HK-2 (cell line): Measurements from ENCODE around the gene ANKRD22.
"Not testable (repeated sequence)": the region's sequence is repeated elsewhere in the genome, so short reads cannot be mapped to it uniquely, and the experiment has no call there.

ENCODE experiments used
- DNase-seq: peaks from one replicate; pipeline ENCODE4 v3.0.0-alpha.2; 2018; ENCODE audit not compliant: unreplicated experiment

Gene ANKRD22

GRCh38 chr10:88851706-88852105 is at the start of gene ANKRD22:
TSS of gene ANKRD22 (minus strand) at chr10:88851844. CDS start at chr10:88851607, 237 bp downstream.
- peak; percentile 9 for DNase-seq

GRCh38 chr10:88899886-88900285 is 48.2 kb upstream of the ANKRD22 start:
- no peak for DNase-seq

- DNase-seq = no peak
These were observed 47.1 kb upstream of the ANKRD22 start for GRCh38 chr10:88898727-88899126.

- peak; percentile 42 for DNase-seq
These were observed 45.6 kb upstream of the ANKRD22 start for GRCh38 chr10:88896994-88897853.

GRCh38 chr10:88896372-88896993 is 44.8 kb upstream of the ANKRD22 start:
- no peak for DNase-seq

- DNase-seq = no peak
These were observed 43.6 kb upstream of the ANKRD22 start for GRCh38 chr10:88895250-88895649.

GRCh38 chr10:88893611-88894010 is 42.0 kb upstream of the ANKRD22 start:
- no peak for DNase-seq

- no peak for DNase-seq
These were observed 40.8 kb upstream of the ANKRD22 start for GRCh38 chr10:88892222-88892967.

GRCh38 chr10:88890681-88891381 is 39.2 kb upstream of the ANKRD22 start:
- DNase-seq = no peak

GRCh38 chr10:88889559-88890337 is 38.1 kb upstream of the ANKRD22 start:
- DNase-seq = no peak

- DNase-seq = no peak
These were observed 37.3 kb upstream of the ANKRD22 start for GRCh38 chr10:88888810-88889445.

- DNase-seq = no peak
These were observed 34.9 kb upstream of the ANKRD22 start for GRCh38 chr10:88886557-88886956.

- no peak for DNase-seq
These were observed 31.8 kb upstream of the ANKRD22 start for GRCh38 chr10:88883448-88883809.

GRCh38 chr10:88882646-88883447 is 31.2 kb upstream of the ANKRD22 start:
- not testable (repeated sequence) for DNase-seq

- DNase-seq = no peak
These were observed 30.4 kb upstream of the ANKRD22 start for GRCh38 chr10:88881922-88882645.

GRCh38 chr10:88881320-88881719 is 29.7 kb upstream of the ANKRD22 start:
- DNase-seq = no peak

- peak; percentile 88 for DNase-seq
These were observed 28.8 kb upstream of the ANKRD22 start for GRCh38 chr10:88880282-88881076.
